ENCODE data around the gene SEMA3A. TPM values are rescaled to one million over a fixed set of nuclear protein-coding genes. Genes with fewer than 3 reads are reported as not detected.
A peak's percentile ranks its signal among the peaks of the same experiment; 100 is the strongest.

The SEMA3A gene
- total RNA-seq, 2 experiments from 2014 or later, result 0.50 to 0.60 TPM

DNA sequence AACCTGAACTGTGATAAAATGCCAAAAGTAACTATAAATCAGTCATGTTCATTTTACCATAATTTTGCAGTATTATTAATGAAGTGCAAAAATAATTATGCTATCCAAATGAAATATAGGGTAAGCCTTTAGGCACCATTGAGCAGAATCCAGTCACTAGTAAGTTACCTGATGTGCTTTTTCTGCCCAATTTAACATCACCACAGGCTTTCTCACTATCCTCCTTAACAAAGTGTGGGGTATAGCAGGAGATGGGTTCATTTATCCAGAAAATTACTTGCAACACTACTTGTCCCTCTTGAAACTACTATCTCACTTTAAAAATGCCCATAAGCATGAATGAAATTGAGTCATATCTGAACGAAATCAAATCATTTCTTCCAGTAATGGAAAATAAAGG is 211.0 kb downstream of the SEMA3A start:
- ChIA-PET POLR2A (no interaction called here), CTCF (no interaction called here)
- ATAC-seq (ENCODE audit: poor library complexity) (no peak), DNase-seq (no peak)
- Mint-ChIP-seq H3K4me1 (ENCODE audit: low read depth) (no peaks in the 10 kb centered on the region), H3K27ac (no peak overlapping the region), H3K27me3 (no peaks in the 10 kb centered on the region), H3K9me3 (no peaks in the 10 kb centered on the region), H3K4me3 (no peak overlapping the region), H3K36me3 (ENCODE audit: low read depth) (no peaks in the 10 kb centered on the region)
- Histone ChIP-seq H3K36me3 (ENCODE audit: insufficient read depth, low read length) (no peaks in the 10 kb centered on the region), H3K27ac (ENCODE audit: low read depth in 1 of 2, low read length in 2 of 2) (no peak overlapping the region), H3K9me3 (ENCODE audit: control insufficient read depth in 1 of 2, insufficient read depth in 1 of 2, low read length in 2 of 2) (peaks cover 0 to under 1% of the 10 kb centered on the region in 2 experiments), H3K4me3 (ENCODE audit: low read length) (no peak overlapping the region), H3K27me3 (ENCODE audit: control insufficient read depth in 1 of 2, insufficient read depth in 2 of 2, low read length in 2 of 2) (no peaks in the 10 kb centered on the region), H3K4me1 (ENCODE audit: insufficient read depth, low read length) (no peaks in the 10 kb centered on the region)
- TF ChIP-seq, protein P1, sequence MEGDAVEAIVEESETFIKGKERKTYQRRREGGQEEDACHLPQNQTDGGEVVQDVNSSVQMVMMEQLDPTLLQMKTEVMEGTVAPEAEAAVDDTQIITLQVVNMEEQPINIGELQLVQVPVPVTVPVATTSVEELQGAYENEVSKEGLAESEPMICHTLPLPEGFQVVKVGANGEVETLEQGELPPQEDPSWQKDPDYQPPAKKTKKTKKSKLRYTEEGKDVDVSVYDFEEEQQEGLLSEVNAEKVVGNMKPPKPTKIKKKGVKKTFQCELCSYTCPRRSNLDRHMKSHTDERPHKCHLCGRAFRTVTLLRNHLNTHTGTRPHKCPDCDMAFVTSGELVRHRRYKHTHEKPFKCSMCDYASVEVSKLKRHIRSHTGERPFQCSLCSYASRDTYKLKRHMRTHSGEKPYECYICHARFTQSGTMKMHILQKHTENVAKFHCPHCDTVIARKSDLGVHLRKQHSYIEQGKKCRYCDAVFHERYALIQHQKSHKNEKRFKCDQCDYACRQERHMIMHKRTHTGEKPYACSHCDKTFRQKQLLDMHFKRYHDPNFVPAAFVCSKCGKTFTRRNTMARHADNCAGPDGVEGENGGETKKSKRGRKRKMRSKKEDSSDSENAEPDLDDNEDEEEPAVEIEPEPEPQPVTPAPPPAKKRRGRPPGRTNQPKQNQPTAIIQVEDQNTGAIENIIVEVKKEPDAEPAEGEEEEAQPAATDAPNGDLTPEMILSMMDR (IDR thresholded peaks at IDR 0.05), result no peak
- intact Hi-C loops (cut with DNase I, micrococcal nuclease), result no loop called here

GRCh38 chr7:83976302-83976701 is 218.3 kb downstream of the SEMA3A start:
- H3K9me3 ChIP-seq (ENCODE audit: control insufficient read depth in 1 of 2, insufficient read depth in 1 of 2, low read length in 2 of 2), result no peaks in the 10 kb centered on the region
- peaks cover 4% of the 10 kb centered on the region for H3K4me1 Mint-ChIP-seq (ENCODE audit: low read depth)
- DNase-seq (peak in 4 of 14 experiments; percentile 11 to 59 (median 38)), ATAC-seq (ENCODE audit: poor library complexity) (peak; percentile 59)
- intact Hi-C loops (cut with DNase I, micrococcal nuclease), result loop anchor here (1.0 to 10.0 kb wide), 5 partner anchors 40 to 1578 kb away; no protein-coding TSS in a partner anchor
- no peak overlapping the region for H3K4me3 Mint-ChIP-seq
- no peaks in the 10 kb centered on the region for H3K27me3 Mint-ChIP-seq
- TF ChIP-seq, protein P1 (IDR thresholded peaks at IDR 0.05), result peak; percentile 64
- CTCF ChIA-PET, result no interaction called here
- POLR2A ChIA-PET, result no interaction called here
- H3K4me3 ChIP-seq (ENCODE audit: low read length), result no peak overlapping the region
- H3K9me3 Mint-ChIP-seq, result no peaks in the 10 kb centered on the region
- H3K4me1 ChIP-seq (ENCODE audit: insufficient read depth, low read length), result no peaks in the 10 kb centered on the region
- no peak overlapping the region for H3K27ac ChIP-seq (ENCODE audit: low read depth in 1 of 2, low read length in 2 of 2)
- H3K36me3 ChIP-seq (ENCODE audit: insufficient read depth, low read length), result no peaks in the 10 kb centered on the region
- H3K27ac Mint-ChIP-seq, result no peak overlapping the region
- H3K36me3 Mint-ChIP-seq (ENCODE audit: low read depth), result no peaks in the 10 kb centered on the region
- H3K27me3 ChIP-seq (ENCODE audit: control insufficient read depth in 1 of 2, insufficient read depth in 2 of 2, low read length in 2 of 2), result no peaks in the 10 kb centered on the region

GRCh38 chr7:83970081-83970480 is 224.5 kb downstream of the SEMA3A start:
- no peaks in the 10 kb centered on the region for H3K36me3 Mint-ChIP-seq (ENCODE audit: low read depth)

More at GRCh38 chr7:83970081-83970480, 224.5 kb downstream of the SEMA3A start:
- H3K4me1 Mint-ChIP-seq (ENCODE audit: low read depth), result no peaks in the 10 kb centered on the region
- H3K4me1 ChIP-seq (ENCODE audit: insufficient read depth, low read length), result no peaks in the 10 kb centered on the region
- H3K4me3 ChIP-seq (ENCODE audit: low read length), result no peak overlapping the region
- DNase-seq, result no peak
- intact Hi-C loops (cut with DNase I, micrococcal nuclease), result loop anchor here in 1 of 2 experiments (10.0 kb wide), 1 partner anchor 1585 kb away; no protein-coding TSS in a partner anchor
- POLR2A ChIA-PET, result no interaction called here
- H3K27me3 ChIP-seq (ENCODE audit: control insufficient read depth in 1 of 2, insufficient read depth in 2 of 2, low read length in 2 of 2), result no peaks in the 10 kb centered on the region
- no peak overlapping the region for H3K27ac Mint-ChIP-seq
- no peaks in the 10 kb centered on the region for H3K9me3 ChIP-seq (ENCODE audit: control insufficient read depth in 1 of 2, insufficient read depth in 1 of 2, low read length in 2 of 2)
- ATAC-seq (ENCODE audit: poor library complexity), result no peak
- CTCF ChIA-PET, result no interaction called here
- no peak overlapping the region for H3K27ac ChIP-seq (ENCODE audit: low read depth in 1 of 2, low read length in 2 of 2)
- H3K27me3 Mint-ChIP-seq, result no peaks in the 10 kb centered on the region
- no peaks in the 10 kb centered on the region for H3K36me3 ChIP-seq (ENCODE audit: insufficient read depth, low read length)
- H3K9me3 Mint-ChIP-seq, result no peaks in the 10 kb centered on the region
- H3K4me3 Mint-ChIP-seq, result no peak overlapping the region
- TF ChIP-seq, protein P1 (IDR thresholded peaks at IDR 0.05), result no peak

All from CD4-positive, alpha-beta T cell (primary cell).